ENCODE results near the gene RPS6KB2. TPM values are rescaled to one million over a fixed set of nuclear protein-coding genes. Genes with fewer than 3 reads are reported as not detected.
A peak's percentile ranks its signal among the peaks of the same experiment; 100 is the strongest.

RPS6KB2 gene
- total RNA-seq, 2 donors from 2014 or later: 35.5 to 44.6 TPM

- no peak for TF ChIP-seq CTCF (IDR thresholded peaks at IDR 0.05)
- Histone ChIP-seq H3K4me3 (peak overlapping the region; percentile 52 to 60), H3K27ac (peak overlapping the region; percentile 85 to 86), H3K9me3 (no peaks in the 10 kb centered on the region), H3K27me3 (no peaks in the 10 kb centered on the region), H3K36me3 (peaks cover 7% of the 10 kb centered on the region), H3K4me1 (peaks cover 0 to 34% of the 10 kb centered on the region in 2 donors)
- no peak for DNase-seq (ENCODE audit: low spot score)
Measured at GRCh38 chr11:67482275-67482826, 54.1 kb downstream of the RPS6KB2 start.

GRCh38 chr11:67482827-67483798 lies 54.8 kb downstream of the RPS6KB2 start, which contains the start of gene AIP:
AIP (plus strand) TSS chr11:67483026; CDS start chr11:67483159, 133 bp downstream.
- peak; percentile 97 for DNase-seq (ENCODE audit: low spot score)
- H3K27ac ChIP-seq: peak within 1 kb of the TSS; percentile 85 to 86
- H3K36me3 ChIP-seq: peaks cover 15% of the 10 kb centered on the region
- H3K27me3 ChIP-seq: no peaks in the 10 kb centered on the region
- H3K4me1 ChIP-seq: peaks cover 0 to 34% of the 10 kb centered on the region in 2 donors
- no peaks in the 10 kb centered on the region for H3K9me3 ChIP-seq
- TF ChIP-seq CTCF (IDR thresholded peaks at IDR 0.05): no peak
- peak within 1 kb of the TSS; percentile 52 to 60 for H3K4me3 ChIP-seq

- H3K4me1 ChIP-seq: peaks cover 0 to 34% of the 10 kb centered on the region in 2 donors
- H3K27ac ChIP-seq: peak overlapping the region; percentile 85 to 86
- H3K9me3 ChIP-seq: no peaks in the 10 kb centered on the region
- DNase-seq (ENCODE audit: low spot score): no peak
- H3K4me3 ChIP-seq: peak overlapping the region in 1 of 2 donors; percentile 60
- H3K27me3 ChIP-seq: no peaks in the 10 kb centered on the region
- TF ChIP-seq CTCF (IDR thresholded peaks at IDR 0.05): no peak
- peaks cover 15% of the 10 kb centered on the region for H3K36me3 ChIP-seq
Measured at GRCh38 chr11:67483831-67484665, 55.8 kb downstream of the RPS6KB2 start.

- Histone ChIP-seq H3K27me3 (no peaks in the 10 kb centered on the region), H3K4me3 (no peak overlapping the region), H3K9me3 (no peaks in the 10 kb centered on the region), H3K36me3 (peaks cover 22% of the 10 kb centered on the region), H3K4me1 (peaks cover 0 to 34% of the 10 kb centered on the region in 2 donors), H3K27ac (no peak overlapping the region)
- no peak for TF ChIP-seq CTCF (IDR thresholded peaks at IDR 0.05)
- no peak for DNase-seq (ENCODE audit: low spot score)
Measured at GRCh38 chr11:67484847-67485311, 56.6 kb downstream of the RPS6KB2 start.

Other genes with a start within 250 kb of the RPS6KB2 start
- gene GRK2, start 162.0 kb upstream of the RPS6KB2 start, total RNA-seq: 10 to 100 TPM; 52.7 to 55.9 TPM
- 10 to 100 TPM; 14.1 to 14.9 TPM for gene ANKRD13D, start 139.2 kb upstream of the RPS6KB2 start, total RNA-seq
- gene SSH3, start 125.0 kb upstream of the RPS6KB2 start, total RNA-seq: 10 to 100 TPM; 14.7 to 23.6 TPM
- 100 to 1,000 TPM; 115 to 136 TPM for gene POLD4, start 74.9 kb upstream of the RPS6KB2 start, total RNA-seq
- 10 to 100 TPM in 1 of 2 donors, 1 to 10 TPM in 1; 2.7 to 18.0 TPM for gene CLCF1, start 54.9 kb upstream of the RPS6KB2 start, total RNA-seq
- gene RAD9A, start 36.5 kb upstream of the RPS6KB2 start, total RNA-seq: 1 to 10 TPM; 6.2 to 6.5 TPM
- 100 to 1,000 TPM in 1 of 2 donors, 10 to 100 TPM in 1; 97.8 to 112 TPM for gene PPP1CA, start 26.6 kb upstream of the RPS6KB2 start, total RNA-seq
- gene TBC1D10C, start 24.4 kb upstream of the RPS6KB2 start, total RNA-seq: 1 to 10 TPM in 1 of 2 donors, under 1 TPM in 1; 0.33 to 1.4 TPM
- gene CARNS1, start 12.8 kb upstream of the RPS6KB2 start, total RNA-seq: 1 to 10 TPM; 9.7 to 9.9 TPM
- 1 to 10 TPM; 1.9 to 2.8 TPM for gene PTPRCAP, start 9.2 kb downstream of the RPS6KB2 start, total RNA-seq
- 10 to 100 TPM; 16.0 to 25.5 TPM for gene CORO1B, start 15.0 kb downstream of the RPS6KB2 start, total RNA-seq
- gene GPR152, start 24.2 kb downstream of the RPS6KB2 start, total RNA-seq: not detected
- gene CABP4, start 26.9 kb downstream of the RPS6KB2 start, total RNA-seq: 1 to 10 TPM in 1 of 2 donors, not detected in 1; 1.3 TPM
- gene TMEM134, start 40.8 kb downstream of the RPS6KB2 start, total RNA-seq: 100 to 1,000 TPM in 1 of 2 donors, 10 to 100 TPM in 1; 74.4 to 140 TPM
- 10 to 100 TPM; 49.2 to 78.0 TPM for gene AIP, start 54.5 kb downstream of the RPS6KB2 start, total RNA-seq
- gene PITPNM1, start 76.9 kb downstream of the RPS6KB2 start, total RNA-seq: 10 to 100 TPM; 10.7 to 30.7 TPM
- gene CDK2AP2, start 79.7 kb downstream of the RPS6KB2 start, total RNA-seq: 10 to 100 TPM; 49.1 to 70.0 TPM
- not detected for gene CABP2, start 95.0 kb downstream of the RPS6KB2 start, total RNA-seq
- gene GSTP1, start 155.3 kb downstream of the RPS6KB2 start, total RNA-seq: 100 to 1,000 TPM; 249 to 944 TPM
- 100 to 1,000 TPM; 424 to 522 TPM for gene NDUFV1, start 178.4 kb downstream of the RPS6KB2 start, total RNA-seq
- 10 to 100 TPM; 29.8 to 78.6 TPM for gene NUDT8, start 201.4 kb downstream of the RPS6KB2 start, total RNA-seq
- not detected for gene TBX10, start 211.3 kb downstream of the RPS6KB2 start, total RNA-seq
- gene ACY3, start 222.2 kb downstream of the RPS6KB2 start, total RNA-seq: not detected
- gene ALDH3B2, start 246.1 kb downstream of the RPS6KB2 start, total RNA-seq: not detected